GM12891 (cell line): ENCODE data around the gene TRIM69.

Source experiments
- PAX5 ChIP-seq: IDR thresholded peaks from 2 replicates; pipeline ENCODE4 v1.6.1; 2011; ENCODE audit warnings: low read length, moderate library complexity, mild to moderate bottlenecking; ENCODE audit not compliant: insufficient read depth, severe bottlenecking
- POLR2A ChIP-seq: IDR thresholded peaks from 2 replicates; pipeline ENCODE4 v1.6.1; 2011; ENCODE audit warnings: low read depth, low read length, control low read depth
- POLR2AphosphoS5 ChIP-seq: IDR thresholded peaks from 2 replicates; pipeline ENCODE4 v1.6.1; 2011; ENCODE audit warnings: low read depth, low read length, control low read depth
- SPI1 ChIP-seq: IDR thresholded peaks from 2 replicates; pipeline ENCODE4 v1.6.1; 2011; ENCODE audit warnings: low read depth, low read length, control low read depth
- TAF1 ChIP-seq: IDR thresholded peaks from 2 replicates; pipeline ENCODE4 v1.6.1; 2011; ENCODE audit warnings: low read depth, low read length, control low read depth

DNA sequence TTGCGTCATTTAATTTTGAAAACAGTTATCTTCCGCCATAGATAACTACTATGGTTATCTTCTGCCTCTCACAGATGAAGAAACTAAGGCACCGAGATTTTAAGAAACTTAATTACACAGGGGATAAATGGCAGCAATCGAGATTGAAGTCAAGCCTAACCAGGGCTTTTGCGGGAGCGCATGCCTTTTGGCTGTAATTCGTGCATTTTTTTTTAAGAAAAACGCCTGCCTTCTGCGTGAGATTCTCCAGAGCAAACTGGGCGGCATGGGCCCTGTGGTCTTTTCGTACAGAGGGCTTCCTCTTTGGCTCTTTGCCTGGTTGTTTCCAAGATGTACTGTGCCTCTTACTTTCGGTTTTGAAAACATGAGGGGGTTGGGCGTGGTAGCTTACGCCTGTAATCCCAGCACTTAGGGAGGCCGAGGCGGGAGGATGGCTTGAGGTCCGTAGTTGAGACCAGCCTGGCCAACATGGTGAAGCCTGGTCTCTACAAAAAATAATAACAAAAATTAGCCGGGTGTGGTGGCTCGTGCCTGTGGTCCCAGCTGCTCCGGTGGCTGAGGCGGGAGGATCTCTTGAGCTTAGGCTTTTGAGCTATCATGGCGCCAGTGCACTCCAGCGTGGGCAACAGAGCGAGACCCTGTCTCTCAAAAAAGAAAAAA, 23.9 kb upstream of the TRIM69 start:
- TF ChIP-seq PAX5 (no peak), POLR2A (no peak; the same call in 1 of the 2 replicates), TAF1 (no peak), POLR2AphosphoS5 (peak; percentile 74), SPI1 (peak; percentile 61)
